Stomach (tissue), 9 donors: ENCODE results near the gene ZBED6. TPM values are rescaled to one million over a fixed set of nuclear protein-coding genes. Genes with fewer than 3 reads are reported as not detected.

Experiments
- DNase-seq, 2 donors: peaks; one replicate each; pipeline versions ENCODE4 v3.0.0 to v3.0.0-alpha.2; 2013 to 2019
- H3K27ac ChIP-seq, 5 donors: fragments of 200-600 bp in 4 of 5; sonication (generic) in 4 of 5; one replicate each; pipeline ENCODE4 v1.5.1; 2013 to 2019; ENCODE audit warnings: mild to moderate bottlenecking in 1 of 5, moderate library complexity in 1 of 5
- H3K27me3 ChIP-seq, 3 donors: fragments of 200-600 bp; sonication (generic); one replicate each; pipeline ENCODE4 v1.5.1; 2017 to 2019; ENCODE audit warnings: mixed run types in 1 of 3
- H3K36me3 ChIP-seq, 4 donors: fragments of 200-600 bp; sonication (generic); 1 replicate in 3 of 4; 2 replicates in 1 of 4; pipeline ENCODE4 v1.5.1; 2016 to 2019
- H3K4me1 ChIP-seq, 4 donors: fragments of 200-600 bp; sonication (generic); one replicate each; pipeline ENCODE4 v1.5.1; 2016 to 2019
- H3K4me3 ChIP-seq, 4 donors: fragments of 200-600 bp; sonication (generic) in 3 of 4; one replicate each; pipeline ENCODE4 v1.5.1; 2016 to 2019; ENCODE audit warnings: mild to moderate bottlenecking in 1 of 4
- H3K9me3 ChIP-seq, 4 donors: fragments of 200-600 bp; sonication (generic); one replicate each; pipeline ENCODE4 v1.5.1; 2016 to 2019
- EP300 ChIP-seq: sonication (generic); formaldehyde crosslinking; IDR thresholded peaks from one replicate; pipeline ENCODE4 v1.6.1; 2017; ENCODE audit warnings: antibody characterized with exemption
- POLR2A ChIP-seq, 4 donors: fragments of 450-650 bp; IDR thresholded peaks; one replicate each; pipeline ENCODE4 v1.6.1; 2016; ENCODE audit warnings: antibody characterized with exemption in 4 of 4, control low read depth in 2 of 4, mild to moderate bottlenecking in 1 of 4, moderate library complexity in 1 of 4
- POLR2AphosphoS5 ChIP-seq, 3 donors: sonication (generic); formaldehyde crosslinking; IDR thresholded peaks; one replicate each; pipeline ENCODE4 v1.6.1; 2016; ENCODE audit warnings: antibody characterized with exemption in 3 of 3
- WGBS, 5 donors: extraction: QIAGEN DNeasy Blood & Tissue Kit in 3 of 5; methylation state at CpG; one replicate each; pipeline versions ENCODE4 v1.1.5 to v1.1.7; 2013 to 2018; 5-methylcytosine and 5-hydroxymethylcytosine counted together
- intact Hi-C: fragments of 100-400 bp; cut with DNase I; formaldehyde crosslinking; loops from one replicate; pipeline ENCODE4 v1.15.1; 2023; ENCODE audit warnings: low total_unique reads
- polyA plus RNA-seq, 3 donors: library from polyadenylated mRNA; stranded (reverse); fragments of 200-250 nt; gene quantifications; one replicate each; pipeline ENCODE4 v1.2.3, GENCODE V29; 2013
- total RNA-seq, 5 donors: library from RNA; depleted of rRNA; stranded (reverse); fragments of >200 nt; gene quantifications; one replicate each; pipeline versions ENCODE4 v1.1.0 to v1.2.3, GENCODE V29; 2014 to 2016
- TF ChIP-seq, protein P1 (sequence below), 7 experiments: fragments of 450-650 bp in 4 of 7; fragments of 200-600 bp in 3 of 7; sonication (generic) in 3 of 7; IDR thresholded peaks; one replicate each; pipeline ENCODE4 v1.5.1; 2016 to 2019; ENCODE audit warnings: antibody characterized with exemption in 7 of 7, control low read depth in 2 of 7, mild to moderate bottlenecking in 1 of 7
- donor health status: healthy with polysubstance abuse.
- donor health status: Bipolar disorder and iron deficiency.
- donor health status: healthy.

Gene ZBED6
- total and polyA plus RNA-seq, 8 donors: 0.13 to 38.6 (median 15.4) TPM

DNA sequence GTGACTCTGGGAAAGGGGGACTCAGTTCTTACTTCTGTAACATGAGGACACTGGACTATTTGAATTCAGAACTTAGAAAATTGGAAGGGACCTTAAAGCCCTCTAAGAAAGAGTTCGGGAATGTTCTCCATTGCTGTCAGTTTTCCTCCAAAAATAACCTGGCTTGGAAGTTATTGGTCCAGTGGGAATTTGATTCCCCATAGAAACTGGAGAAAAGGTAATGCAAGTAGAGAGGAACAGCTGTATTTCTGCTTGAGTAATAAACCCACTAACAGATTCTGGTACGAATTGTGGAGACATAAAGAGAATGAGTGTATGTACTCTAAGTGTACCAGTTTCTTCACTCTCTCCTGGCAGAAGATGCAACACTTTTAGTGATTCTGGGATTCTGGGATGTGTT is 1.8 kb downstream of the ZBED6 start:
- H3K27ac ChIP-seq: peak overlapping the region in 3 of 5 donors; percentile 98 to 99 (median 98)
- no peaks in the 10 kb centered on the region for H3K9me3 ChIP-seq
- H3K4me1 ChIP-seq: peaks cover 34 to 64% (median 52%) of the 10 kb centered on the region in 4 donors
- intact Hi-C loops: no loop called here
- H3K36me3 ChIP-seq: peaks cover 0 to 24% (median 4%) of the 10 kb centered on the region in 4 donors
- WGBS, 5 donors: 63 to 81% (median 78%) methylated on average over 2 of the region's 2 CpGs
- no peak for DNase-seq
- peak overlapping the region in 3 of 4 donors; percentile 70 to 75 (median 73) for H3K4me3 ChIP-seq
- TF ChIP-seq EP300 (no peak), POLR2A (IDR thresholded peaks at IDR 0.05) (no peak), POLR2AphosphoS5 (IDR thresholded peaks at IDR 0.05) (no peak)
- TF ChIP-seq, protein P1, sequence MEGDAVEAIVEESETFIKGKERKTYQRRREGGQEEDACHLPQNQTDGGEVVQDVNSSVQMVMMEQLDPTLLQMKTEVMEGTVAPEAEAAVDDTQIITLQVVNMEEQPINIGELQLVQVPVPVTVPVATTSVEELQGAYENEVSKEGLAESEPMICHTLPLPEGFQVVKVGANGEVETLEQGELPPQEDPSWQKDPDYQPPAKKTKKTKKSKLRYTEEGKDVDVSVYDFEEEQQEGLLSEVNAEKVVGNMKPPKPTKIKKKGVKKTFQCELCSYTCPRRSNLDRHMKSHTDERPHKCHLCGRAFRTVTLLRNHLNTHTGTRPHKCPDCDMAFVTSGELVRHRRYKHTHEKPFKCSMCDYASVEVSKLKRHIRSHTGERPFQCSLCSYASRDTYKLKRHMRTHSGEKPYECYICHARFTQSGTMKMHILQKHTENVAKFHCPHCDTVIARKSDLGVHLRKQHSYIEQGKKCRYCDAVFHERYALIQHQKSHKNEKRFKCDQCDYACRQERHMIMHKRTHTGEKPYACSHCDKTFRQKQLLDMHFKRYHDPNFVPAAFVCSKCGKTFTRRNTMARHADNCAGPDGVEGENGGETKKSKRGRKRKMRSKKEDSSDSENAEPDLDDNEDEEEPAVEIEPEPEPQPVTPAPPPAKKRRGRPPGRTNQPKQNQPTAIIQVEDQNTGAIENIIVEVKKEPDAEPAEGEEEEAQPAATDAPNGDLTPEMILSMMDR (IDR thresholded peaks at IDR 0.05): no peak
- H3K27me3 ChIP-seq: no peaks in the 10 kb centered on the region

DNA sequence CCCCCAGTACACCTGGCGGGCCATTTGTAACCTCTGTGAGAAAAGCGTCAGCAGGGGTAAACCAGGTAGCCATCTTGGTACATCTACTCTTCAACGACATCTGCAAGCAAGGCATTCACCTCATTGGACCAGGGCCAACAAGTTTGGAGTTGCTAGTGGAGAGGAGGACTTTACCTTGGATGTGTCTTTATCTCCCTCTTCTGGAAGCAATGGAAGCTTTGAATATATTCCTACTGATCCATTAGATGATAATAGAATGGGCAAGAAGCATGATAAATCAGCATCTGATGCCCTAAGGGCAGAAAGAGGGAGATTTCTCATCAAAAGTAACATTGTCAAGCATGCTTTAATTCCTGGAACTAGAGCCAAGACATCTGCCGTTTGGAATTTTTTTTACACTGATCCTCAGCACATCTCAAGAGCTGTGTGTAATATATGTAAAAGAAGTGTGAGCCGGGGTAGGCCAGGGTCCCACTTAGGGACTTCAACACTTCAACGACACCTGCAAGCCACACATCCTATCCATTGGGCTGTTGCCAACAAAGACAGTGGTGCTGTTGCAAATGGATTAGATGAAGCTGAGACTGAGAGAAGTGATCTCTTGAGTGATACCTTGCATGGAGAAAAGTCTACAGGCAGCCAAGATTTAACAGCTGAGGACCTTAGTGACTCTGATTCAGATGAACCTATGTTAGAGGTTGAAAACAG is 2.7 kb downstream of the ZBED6 start:
- Histone ChIP-seq H3K27me3 (no peaks in the 10 kb centered on the region), H3K36me3 (peaks cover 0 to 27% (median 8%) of the 10 kb centered on the region in 4 donors), H3K27ac (no peak overlapping the region), H3K4me3 (no peak overlapping the region), H3K4me1 (peaks cover 34 to 72% (median 56%) of the 10 kb centered on the region in 4 donors), H3K9me3 (no peaks in the 10 kb centered on the region)
- TF ChIP-seq POLR2A (IDR thresholded peaks at IDR 0.05): no peak
- no peak for TF ChIP-seq EP300
- TF ChIP-seq, protein P1 (IDR thresholded peaks at IDR 0.05): no peak
- TF ChIP-seq POLR2AphosphoS5 (IDR thresholded peaks at IDR 0.05): no peak
- DNase-seq: peak in 1 of 2 donors; percentile 28
- WGBS, 5 donors: 77 to 88% (median 79%) methylated on average over 6 of the region's 6 CpGs
- intact Hi-C loops: no loop called here

DNA sequence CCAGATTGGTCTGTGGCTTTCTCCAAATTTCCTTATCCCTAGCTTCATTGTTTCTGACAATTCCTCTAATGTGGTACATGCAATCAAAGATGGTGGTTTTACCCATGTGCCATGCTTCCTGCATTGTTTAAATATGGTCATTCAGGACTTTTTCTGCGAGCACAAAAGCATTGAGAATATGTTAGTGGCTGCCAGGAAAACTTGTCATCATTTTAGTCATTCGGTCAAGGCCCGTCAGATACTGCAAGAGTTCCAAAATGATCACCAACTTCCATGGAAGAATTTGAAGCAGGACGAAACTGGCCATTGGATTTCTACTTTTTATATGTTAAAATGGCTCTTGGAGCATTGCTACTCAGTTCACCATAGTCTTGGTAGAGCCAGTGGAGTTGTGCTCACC is 3.7 kb downstream of the ZBED6 start:
- 87 to 97% (median 92%) methylated on average over 4 of the region's 4 CpGs for WGBS, 5 donors
- intact Hi-C loops: no loop called here
- Histone ChIP-seq H3K4me1 (peaks cover 34 to 80% (median 60%) of the 10 kb centered on the region in 4 donors), H3K36me3 (peaks cover 0 to 38% (median 19%) of the 10 kb centered on the region in 4 donors), H3K4me3 (no peak overlapping the region), H3K27ac (no peak overlapping the region), H3K27me3 (no peaks in the 10 kb centered on the region), H3K9me3 (no peaks in the 10 kb centered on the region)
- no peak for DNase-seq
- no peak for TF ChIP-seq EP300
- TF ChIP-seq, protein P1 (IDR thresholded peaks at IDR 0.05): no peak
- TF ChIP-seq POLR2A (IDR thresholded peaks at IDR 0.05): no peak
- no peak for TF ChIP-seq POLR2AphosphoS5 (IDR thresholded peaks at IDR 0.05)

DNA sequence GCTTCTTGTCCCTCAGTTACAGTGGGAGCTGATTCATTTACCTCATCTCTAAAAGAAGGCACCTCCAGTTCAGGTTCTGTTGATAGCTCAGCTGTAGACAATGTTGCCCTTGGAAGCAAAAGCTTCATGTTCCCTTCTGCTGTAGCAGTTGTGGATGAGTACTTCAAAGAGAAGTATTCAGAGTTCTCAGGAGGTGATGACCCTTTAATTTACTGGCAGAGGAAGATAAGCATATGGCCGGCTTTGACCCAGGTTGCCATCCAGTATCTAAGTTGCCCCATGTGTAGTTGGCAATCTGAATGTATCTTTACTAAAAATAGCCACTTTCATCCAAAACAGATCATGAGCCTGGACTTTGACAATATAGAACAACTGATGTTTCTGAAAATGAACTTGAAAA is 4.5 kb downstream of the ZBED6 start:
- Histone ChIP-seq H3K27ac (peak overlapping the region in 1 of 5 donors; percentile 13), H3K9me3 (no peaks in the 10 kb centered on the region), H3K27me3 (no peaks in the 10 kb centered on the region), H3K36me3 (peaks cover 0 to 46% (median 27%) of the 10 kb centered on the region in 4 donors), H3K4me1 (peaks cover 34 to 79% (median 59%) of the 10 kb centered on the region in 4 donors), H3K4me3 (peak overlapping the region in 1 of 4 donors; percentile 10)
- WGBS, 5 donors: 22 to 42% (median 33%) methylated on average over 1 of the region's 1 CpG
- no peak for DNase-seq
- TF ChIP-seq POLR2AphosphoS5 (IDR thresholded peaks at IDR 0.05): no peak
- no peak for TF ChIP-seq EP300
- TF ChIP-seq POLR2A (IDR thresholded peaks at IDR 0.05): no peak
- TF ChIP-seq, protein P1 (IDR thresholded peaks at IDR 0.05): no peak
- intact Hi-C loops: no loop called here
